PC-9 (cell line): ENCODE data around the gene SLC1A3. TPM values are rescaled to one million over a fixed set of nuclear protein-coding genes. Genes with fewer than 3 reads are reported as not detected.

Experiments used
- BruUV-seq: library from RNA; stranded (reverse); fragments of 400-500 nt; replicated peaks from 2 replicates; lab custom pipeline; 2021; lab: Mats Ljungman, UMichigan
- CTCF ChIA-PET: fragments of 300-600 bp; sonication (Branson Sonifier 250); formaldehyde crosslinking; loops from one replicate; lab custom pipeline; 2022; ENCODE audit warnings: antibody characterized with exemption; lab: Charles Lee
- POLR2A ChIA-PET: fragments of 300-600 bp; sonication (Branson Sonifier 250); formaldehyde crosslinking; loops from one replicate; lab custom pipeline; 2022; ENCODE audit warnings: antibody characterized with exemption; ENCODE audit not compliant: unreplicated experiment; lab: Charles Lee
- DNase-seq, 2 experiments: peaks; one replicate each; pipeline versions ENCODE4 v3.0.0 to v3.0.0-alpha.2; 2015 to 2022; ENCODE audit warnings: mixed read lengths in 1 of 2
- H2AFZ ChIP-seq: fragments of 200-600 bp; sonication (generic); 2 replicates; pipeline ENCODE4 v1.8.1; 2017; ENCODE audit warnings: antibody characterized with exemption
- H3F3A ChIP-seq: fragments of 200-600 bp; sonication (generic); 2 replicates; pipeline ENCODE4 v1.8.1; 2017; ENCODE audit warnings: antibody characterized with exemption, mild to moderate bottlenecking, low read depth; ENCODE audit not compliant: insufficient read depth
- H3K27ac ChIP-seq: fragments of 200-600 bp; sonication (generic); 2 replicates; pipeline ENCODE4 v1.6.1; 2016; ENCODE audit warnings: mixed run types
- H3K27me3 ChIP-seq: fragments of 200-600 bp; sonication (generic); 2 replicates; pipeline ENCODE4 v1.6.1; 2016; ENCODE audit warnings: low read depth, mixed run types; ENCODE audit not compliant: insufficient read depth
- H3K36me3 ChIP-seq: fragments of 200-600 bp; sonication (generic); 2 replicates; pipeline ENCODE4 v1.6.1; 2016; ENCODE audit warnings: low read depth, mixed run types
- H3K4me1 ChIP-seq: fragments of 200-600 bp; sonication (generic); replicated peaks from 2 replicates; pipeline ENCODE4 v1.6.1; 2016; ENCODE audit warnings: mixed run types; ENCODE audit not compliant: insufficient read depth
- H3K4me2 ChIP-seq: fragments of 200-600 bp; sonication (generic); 2 replicates; pipeline ENCODE4 v1.6.1; 2017; ENCODE audit warnings: mixed run types
- H3K4me3 ChIP-seq: fragments of 200-600 bp; sonication (generic); 2 replicates; pipeline ENCODE4 v1.6.1; 2016; ENCODE audit warnings: mixed run types
- H3K79me2 ChIP-seq: fragments of 200-600 bp; sonication (generic); 2 replicates; pipeline ENCODE4 v1.6.1; 2017; ENCODE audit warnings: low read depth, mixed run types
- H3K9me2 ChIP-seq: fragments of 200-600 bp; sonication (generic); 2 replicates; pipeline ENCODE4 v1.8.1; 2017; ENCODE audit warnings: mild to moderate bottlenecking; ENCODE audit not compliant: insufficient read depth
- H3K9me3 ChIP-seq: fragments of 200-600 bp; sonication (generic); 2 replicates; pipeline ENCODE4 v1.8.1; 2016; ENCODE audit warnings: low read depth; ENCODE audit not compliant: insufficient read depth
- H4K20me1 ChIP-seq: fragments of 200-600 bp; sonication (generic); 2 replicates; pipeline ENCODE4 v1.8.1; 2017; ENCODE audit not compliant: insufficient read depth
- EZH2 ChIP-seq: fragments of 200-600 bp; sonication (generic); IDR thresholded peaks from 2 replicates; pipeline ENCODE4 v1.8.0; 2017; ENCODE audit warnings: antibody characterized with exemption, low read depth
- intact Hi-C: fragments of 100-400 bp; cut with micrococcal nuclease; formaldehyde crosslinking; loops from one replicate; pipeline ENCODE4 v1.10.0; 2022; ENCODE audit not compliant: unreplicated experiment
- total RNA-seq: library from RNA; stranded (reverse); gene quantifications from 2 replicates; pipeline ENCODE4 v1.2.3, GENCODE V29; 2021
- TF ChIP-seq, protein P1 (sequence below): fragments of 200-600 bp; sonication (generic); conservative IDR thresholded peaks from 2 replicates; pipeline ENCODE4 v1.6.1; 2017; ENCODE audit warnings: mixed run types, antibody characterized with exemption, mild to moderate bottlenecking, moderate library complexity

Gene SLC1A3
- total RNA-seq, 1 experiment from 2014 or later = 0.24 TPM

GRCh38 chr5:36723912-36724311, 117.5 kb downstream of the SLC1A3 start:
- no peak overlapping the region for H3K4me2 ChIP-seq
- TF ChIP-seq, protein P1, sequence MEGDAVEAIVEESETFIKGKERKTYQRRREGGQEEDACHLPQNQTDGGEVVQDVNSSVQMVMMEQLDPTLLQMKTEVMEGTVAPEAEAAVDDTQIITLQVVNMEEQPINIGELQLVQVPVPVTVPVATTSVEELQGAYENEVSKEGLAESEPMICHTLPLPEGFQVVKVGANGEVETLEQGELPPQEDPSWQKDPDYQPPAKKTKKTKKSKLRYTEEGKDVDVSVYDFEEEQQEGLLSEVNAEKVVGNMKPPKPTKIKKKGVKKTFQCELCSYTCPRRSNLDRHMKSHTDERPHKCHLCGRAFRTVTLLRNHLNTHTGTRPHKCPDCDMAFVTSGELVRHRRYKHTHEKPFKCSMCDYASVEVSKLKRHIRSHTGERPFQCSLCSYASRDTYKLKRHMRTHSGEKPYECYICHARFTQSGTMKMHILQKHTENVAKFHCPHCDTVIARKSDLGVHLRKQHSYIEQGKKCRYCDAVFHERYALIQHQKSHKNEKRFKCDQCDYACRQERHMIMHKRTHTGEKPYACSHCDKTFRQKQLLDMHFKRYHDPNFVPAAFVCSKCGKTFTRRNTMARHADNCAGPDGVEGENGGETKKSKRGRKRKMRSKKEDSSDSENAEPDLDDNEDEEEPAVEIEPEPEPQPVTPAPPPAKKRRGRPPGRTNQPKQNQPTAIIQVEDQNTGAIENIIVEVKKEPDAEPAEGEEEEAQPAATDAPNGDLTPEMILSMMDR = no peak
- TF ChIP-seq EZH2 = no peak
- POLR2A ChIA-PET = interaction anchor here (0.6 kb wide), 2 partner anchors 223 to 699 kb away, joined by 5 to 7 read pairs; no protein-coding TSS in a partner anchor
- no peaks in the 10 kb centered on the region for H3K27me3 ChIP-seq
- CTCF ChIA-PET = no interaction called here
- H4K20me1 ChIP-seq = no peaks in the 10 kb centered on the region
- H3K27ac ChIP-seq = no peak overlapping the region
- no peaks in the 10 kb centered on the region for H3K79me2 ChIP-seq
- H3F3A ChIP-seq = no peaks in the 10 kb centered on the region
- H3K9me3 ChIP-seq = no peaks in the 10 kb centered on the region
- no peak for DNase-seq
- no peaks in the 10 kb centered on the region for H3K4me1 ChIP-seq
- BruUV-seq = no TSS peak
- no peak overlapping the region for H3K4me3 ChIP-seq
- no peak overlapping the region for H2AFZ ChIP-seq
- intact Hi-C loops = no loop called here
- H3K36me3 ChIP-seq = no peaks in the 10 kb centered on the region
- H3K9me2 ChIP-seq = no peaks in the 10 kb centered on the region

DNA sequence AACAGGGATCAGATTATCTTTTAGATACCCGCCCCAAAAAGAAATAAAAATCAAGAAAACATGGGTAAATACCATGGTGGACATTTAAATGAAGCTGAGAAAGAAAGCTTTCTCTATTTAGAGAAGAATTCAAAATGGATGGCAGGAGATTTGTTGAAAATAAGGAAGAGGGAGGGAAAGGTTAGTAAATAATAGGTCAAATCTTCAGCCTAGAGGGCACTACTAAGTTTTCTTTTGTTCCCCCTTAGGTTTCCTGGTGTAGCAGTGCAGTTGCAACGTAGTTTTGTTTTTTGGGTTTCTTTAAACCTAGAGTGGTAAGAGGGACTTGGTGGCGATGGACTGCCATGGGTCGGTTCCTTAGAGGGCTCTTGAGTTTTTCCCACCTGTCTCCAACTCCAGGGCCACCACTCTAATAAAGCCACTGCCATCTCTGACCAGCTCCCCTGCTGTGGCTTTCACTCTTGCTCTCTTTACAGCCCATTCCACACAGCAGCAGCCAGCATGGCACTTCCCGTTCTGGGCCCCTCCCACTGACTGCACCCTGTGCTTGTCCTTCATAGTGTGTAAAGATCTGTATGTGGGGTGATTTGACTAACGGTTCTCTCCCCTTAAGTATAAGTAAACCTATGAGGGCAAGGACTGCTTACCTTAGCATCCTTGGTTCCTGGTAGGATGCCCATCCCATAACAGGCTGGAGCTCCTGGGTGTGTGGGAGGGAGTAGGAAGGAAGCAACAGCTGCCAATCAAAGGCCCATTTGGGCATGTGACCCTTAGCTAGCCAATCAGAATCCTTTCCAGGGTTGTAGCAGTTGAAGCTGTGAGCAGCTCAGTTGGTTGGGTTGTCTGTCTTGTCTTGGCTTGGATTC, 118.3 kb downstream of the SLC1A3 start:
- H3K9me3 ChIP-seq = no peaks in the 10 kb centered on the region
- CTCF ChIA-PET = no interaction called here
- no peak overlapping the region for H3K4me2 ChIP-seq
- H3K79me2 ChIP-seq = no peaks in the 10 kb centered on the region
- POLR2A ChIA-PET = interaction anchor here (0.6 kb wide), 2 partner anchors 222 to 698 kb away, joined by 5 to 7 read pairs; no protein-coding TSS in a partner anchor
- no peaks in the 10 kb centered on the region for H3F3A ChIP-seq
- no peaks in the 10 kb centered on the region for H4K20me1 ChIP-seq
- H3K27me3 ChIP-seq = no peaks in the 10 kb centered on the region
- TF ChIP-seq, protein P1 = no peak
- TF ChIP-seq EZH2 = no peak
- intact Hi-C loops = no loop called here
- no peak overlapping the region for H3K27ac ChIP-seq
- H3K9me2 ChIP-seq = no peaks in the 10 kb centered on the region
- H3K36me3 ChIP-seq = no peaks in the 10 kb centered on the region
- H3K4me1 ChIP-seq = no peaks in the 10 kb centered on the region
- no peak overlapping the region for H3K4me3 ChIP-seq
- H2AFZ ChIP-seq = no peak overlapping the region
- no TSS peak for BruUV-seq
- DNase-seq = no peak

- ChIA-PET POLR2A (no interaction called here), CTCF (no interaction called here)
- no peaks in the 10 kb centered on the region for H3K36me3 ChIP-seq
These were observed 119.9 kb downstream of the SLC1A3 start for GRCh38 chr5:36726317-36726716.

More at GRCh38 chr5:36726317-36726716, 119.9 kb downstream of the SLC1A3 start:
- no peaks in the 10 kb centered on the region for H3K9me2 ChIP-seq
- no peak for DNase-seq
- H3K9me3 ChIP-seq = no peaks in the 10 kb centered on the region
- H3K4me3 ChIP-seq = no peak overlapping the region
- H3K79me2 ChIP-seq = no peaks in the 10 kb centered on the region
- no TSS peak for BruUV-seq
- no peak overlapping the region for H3K27ac ChIP-seq
- H2AFZ ChIP-seq = no peak overlapping the region
- intact Hi-C loops = no loop called here
- no peak for TF ChIP-seq EZH2
- TF ChIP-seq, protein P1 = no peak
- H3K4me2 ChIP-seq = no peak overlapping the region
- H3K27me3 ChIP-seq = no peaks in the 10 kb centered on the region
- H4K20me1 ChIP-seq = no peaks in the 10 kb centered on the region
- H3F3A ChIP-seq = no peaks in the 10 kb centered on the region
- no peaks in the 10 kb centered on the region for H3K4me1 ChIP-seq
